T-cell (primary cell): ENCODE data around the gene DCST1. TPM values are rescaled to one million over a fixed set of nuclear protein-coding genes. Genes with fewer than 3 reads are reported as not detected.

Source experiments
- ATAC-seq, 4 experiments: fragments of 200-7000 bp in 3 of 4; fragments of 150-1000 bp in 1 of 4; cut with Tn5 transposase; replicated peaks in 1 of 4; 1 replicate in 3 of 4; 2 replicates in 1 of 4; pipeline ENCODE4 v1.10.0; 2021; ENCODE audit warnings: moderate library complexity in 3 of 4, mild to moderate bottlenecking in 2 of 4, moderate number of reproducible peaks in 1 of 4
- CTCF ChIA-PET, 2 donors: fragments of 300-600 bp; sonication (Branson Sonifier 250); formaldehyde crosslinking; loops; one replicate each; lab custom pipeline; 2022; ENCODE audit warnings: antibody characterized with exemption in 2 of 2; lab: Charles Lee
- POLR2A ChIA-PET, 2 donors: fragments of 300-600 bp; sonication (Branson Sonifier 250); formaldehyde crosslinking; loops; one replicate each; lab custom pipeline; 2022; ENCODE audit warnings: antibody characterized with exemption in 2 of 2; lab: Charles Lee
- DNase-seq, 35 experiments: peaks; one replicate each; pipeline versions ENCODE4 v3.0.0 to v3.0.0-alpha.2; 2013 to 2023
- H3K27ac ChIP-seq: one replicate; pipeline ENCODE4 v1.5.1; 2013; ENCODE audit warnings: low read length
- H3K27me3 ChIP-seq, 2 experiments: replicated peaks in 1 of 2; 1 replicate in 1 of 2; 2 replicates in 1 of 2; pipeline versions ENCODE4 v1.6.1 to v1.7.0; 2013; ENCODE audit warnings: low read length in 1 of 2, mixed read lengths in 1 of 2; ENCODE audit not compliant: control insufficient read depth in 2 of 2, insufficient read depth in 2 of 2; ENCODE audit errors: extremely low read depth in 1 of 2
- H3K36me3 ChIP-seq, 2 donors: 1 replicate in 1 of 2; 2 replicates in 1 of 2; pipeline versions ENCODE4 v1.6.1 to v1.7.0; 2013; ENCODE audit warnings: low read length in 1 of 2; ENCODE audit not compliant: control insufficient read depth in 2 of 2, insufficient read depth in 1 of 2; ENCODE audit errors: extremely low read depth in 1 of 2
- H3K4me1 ChIP-seq, 2 experiments: 1 replicate in 1 of 2; 2 replicates in 1 of 2; pipeline versions ENCODE4 v1.6.1 to v1.7.0; 2013; ENCODE audit warnings: low read length in 2 of 2, mixed read lengths in 1 of 2; ENCODE audit not compliant: insufficient read depth in 2 of 2, control insufficient read depth in 1 of 2; ENCODE audit errors: extremely low read depth in 1 of 2
- H3K4me3 ChIP-seq, 2 donors: 1 replicate in 1 of 2; 2 replicates in 1 of 2; pipeline versions ENCODE4 v1.5.1 to v1.7.0; 2013; ENCODE audit warnings: mild to moderate bottlenecking in 2 of 2, low read length in 1 of 2, moderate library complexity in 1 of 2; ENCODE audit not compliant: control insufficient read depth in 1 of 2; ENCODE audit errors: extremely low read depth in 1 of 2
- H3K9me3 ChIP-seq: 2 replicates; pipeline ENCODE4 v1.7.0; 2013
- H3K27ac Mint-ChIP-seq, 2 donors: one replicate each; pipeline ENCODE4 v1.8.0; 2020 to 2021; ENCODE audit warnings: mild to moderate bottlenecking in 2 of 2, mixed read lengths in 2 of 2
- H3K27me3 Mint-ChIP-seq, 2 donors: one replicate each; pipeline ENCODE4 v1.8.0; 2021 to 2022; ENCODE audit warnings: mixed read lengths in 2 of 2
- H3K36me3 Mint-ChIP-seq: one replicate; pipeline ENCODE4 v1.8.0; 2021; ENCODE audit warnings: mixed read lengths
- H3K4me1 Mint-ChIP-seq, 3 donors: one replicate each; pipeline ENCODE4 v1.8.0; 2020 to 2022; ENCODE audit warnings: mixed read lengths in 3 of 3, mild to moderate bottlenecking in 1 of 3
- H3K4me3 Mint-ChIP-seq, 3 donors: one replicate each; pipeline ENCODE4 v1.8.0; 2020 to 2022; ENCODE audit warnings: mild to moderate bottlenecking in 3 of 3, mixed read lengths in 3 of 3, moderate library complexity in 3 of 3
- H3K9me3 Mint-ChIP-seq, 3 donors: one replicate each; pipeline ENCODE4 v1.8.0; 2020 to 2022; ENCODE audit warnings: mixed read lengths in 3 of 3
- WGBS: methylation state at CpG from one replicate; pipeline ENCODE4 v1.1.5; 2013; ENCODE audit warnings: missing lambda C conversion rate; ENCODE audit not compliant: insufficient coverage; 5-methylcytosine and 5-hydroxymethylcytosine counted together
- total RNA-seq, 35 experiments: library from RNA in 6 of 35; stranded (reverse) in 6 of 35; fragments of 120-200 nt in 1 of 35; gene quantifications; one replicate each; pipeline versions ENCODE4 v1.2.1 to v1.2.4 and lab custom pipeline; 2013 to 2026

DCST1 gene
- total RNA-seq, 5 donors from 2014 or later (not counting 1 experiment from before 2014, with no cell fraction given): 0.30 to 0.58 (median 0.54) TPM; not detected in 2

DNA sequence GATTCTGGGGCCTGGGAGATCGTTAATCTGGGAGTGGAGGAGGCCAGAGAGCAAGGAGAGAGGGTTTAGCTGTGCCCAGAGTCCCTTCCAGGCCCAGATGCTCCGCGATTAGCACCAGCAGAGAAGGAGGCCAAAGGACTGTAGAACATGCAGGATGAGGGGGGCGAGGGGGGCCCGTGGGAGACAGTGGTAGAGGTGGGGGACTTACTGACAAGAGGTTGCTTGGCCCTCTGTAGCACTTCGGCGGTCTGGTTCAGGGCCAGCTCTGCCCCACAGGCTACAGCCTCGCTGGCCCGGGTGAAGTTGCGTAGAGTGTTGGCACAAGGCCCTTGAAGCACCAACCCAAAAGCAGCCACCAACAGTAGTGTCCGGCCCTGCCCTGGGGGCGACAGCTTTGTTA, 738 bp upstream of the DCST1 start:
- no peak overlapping the region for H3K4me3 ChIP-seq
- Mint-ChIP-seq H3K4me1 (no peaks in the 10 kb centered on the region), H3K27ac (no peak overlapping the region), H3K36me3 (no peaks in the 10 kb centered on the region), H3K4me3 (no peak overlapping the region), H3K27me3 (peaks cover 0 to 1% of the 10 kb centered on the region in 2 donors), H3K9me3 (no peaks in the 10 kb centered on the region)
- no peak overlapping the region for H3K27ac ChIP-seq
- DNase-seq (no peak), ATAC-seq (no peak)
- WGBS: 72% methylated on average over 10 of the region's 12 CpGs
- no peaks in the 10 kb centered on the region for H3K4me1 ChIP-seq
- no peaks in the 10 kb centered on the region for H3K36me3 ChIP-seq
- H3K27me3 ChIP-seq: peaks cover 0 to 20% of the 10 kb centered on the region in 2 experiments
- CTCF ChIA-PET: no interaction called here
- POLR2A ChIA-PET: no interaction called here
- no peaks in the 10 kb centered on the region for H3K9me3 ChIP-seq

DNA sequence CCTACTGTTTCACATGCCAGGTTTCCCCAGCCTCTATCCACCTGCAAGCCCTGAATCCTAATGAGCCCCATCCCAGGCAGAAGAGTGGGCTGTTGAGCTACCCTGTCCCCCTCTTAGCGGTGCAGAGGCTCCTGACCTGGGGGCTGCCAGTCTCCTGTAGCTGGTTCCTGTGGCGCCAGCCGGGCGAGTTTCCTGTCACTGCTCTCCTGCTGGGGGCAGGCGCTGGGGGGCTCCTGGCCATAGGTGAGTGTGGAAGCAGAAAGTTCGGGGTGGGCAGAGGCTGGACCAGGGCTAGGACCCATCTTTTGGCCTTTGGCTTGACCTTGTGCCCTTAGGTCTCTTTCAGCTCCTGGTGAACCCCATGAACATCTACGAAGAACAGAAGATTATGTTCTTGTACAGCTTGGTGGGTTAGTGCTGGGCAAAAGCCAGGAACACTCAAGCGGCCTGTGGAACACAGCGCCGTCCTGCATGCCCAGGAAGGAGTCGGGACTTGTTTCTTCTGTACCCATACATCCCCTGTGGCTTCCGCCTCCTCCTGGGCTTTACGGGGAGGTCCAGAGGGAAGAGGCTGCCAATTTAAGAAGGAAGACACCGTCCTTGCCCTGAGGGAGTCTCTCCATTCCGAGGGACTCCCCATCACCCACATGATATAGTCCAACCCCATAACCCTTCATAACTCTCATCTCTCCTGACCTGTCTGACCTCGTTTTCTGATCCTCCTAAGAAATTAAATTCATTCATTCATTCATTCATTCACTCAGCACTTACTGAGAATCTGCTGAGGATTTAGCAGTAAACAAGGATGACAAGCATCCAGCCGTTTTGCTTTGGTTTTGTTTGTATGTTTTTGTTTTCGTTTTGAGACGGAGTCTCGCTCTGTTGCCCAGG, 939 bp downstream of the DCST1 start:
- H3K9me3 Mint-ChIP-seq: no peaks in the 10 kb centered on the region
- ATAC-seq (no peak), DNase-seq (no peak)
- no peak overlapping the region for H3K4me3 Mint-ChIP-seq
- no peak overlapping the region for H3K27ac ChIP-seq
- H3K36me3 ChIP-seq: no peaks in the 10 kb centered on the region
- H3K27me3 ChIP-seq: peaks cover 0 to 21% of the 10 kb centered on the region in 2 experiments
- H3K4me1 Mint-ChIP-seq: no peaks in the 10 kb centered on the region
- no peak overlapping the region for H3K27ac Mint-ChIP-seq
- H3K4me3 ChIP-seq: no peak overlapping the region
- no peaks in the 10 kb centered on the region for H3K36me3 Mint-ChIP-seq
- no peaks in the 10 kb centered on the region for H3K9me3 ChIP-seq
- H3K4me1 ChIP-seq: no peaks in the 10 kb centered on the region
- 56% methylated on average over 2 of the region's 20 CpGs for WGBS
- CTCF ChIA-PET: no interaction called here
- POLR2A ChIA-PET: no interaction called here
- peaks cover 0 to 3% of the 10 kb centered on the region in 2 donors for H3K27me3 Mint-ChIP-seq

- Mint-ChIP-seq H3K27ac (no peak overlapping the region), H3K9me3 (no peaks in the 10 kb centered on the region), H3K4me1 (no peaks in the 10 kb centered on the region), H3K4me3 (no peak overlapping the region), H3K27me3 (peaks cover 0 to 2% of the 10 kb centered on the region in 2 donors), H3K36me3 (no peaks in the 10 kb centered on the region)
- ATAC-seq (no peak), DNase-seq (no peak)
- Histone ChIP-seq H3K4me3 (no peak overlapping the region), H3K4me1 (no peaks in the 10 kb centered on the region), H3K27me3 (peaks cover 0 to 8% of the 10 kb centered on the region in 2 experiments), H3K9me3 (no peaks in the 10 kb centered on the region), H3K27ac (no peak overlapping the region), H3K36me3 (no peaks in the 10 kb centered on the region)
- ChIA-PET POLR2A (no interaction called here), CTCF (no interaction called here)
- WGBS: 88% methylated on average over 1 of the region's 2 CpGs
Observed at GRCh38 chr1:155035936-155036335, 2.3 kb downstream of the DCST1 start.

GRCh38 chr1:155037043-155037442, 3.4 kb downstream of the DCST1 start:
- WGBS: 81% methylated on average over 2 of the region's 3 CpGs
- peaks cover 0 to 8% of the 10 kb centered on the region in 2 experiments for H3K27me3 ChIP-seq
- no peak for ATAC-seq
- no peaks in the 10 kb centered on the region for H3K4me1 ChIP-seq
- Mint-ChIP-seq H3K27ac (no peak overlapping the region), H3K27me3 (peaks cover 0 to 2% of the 10 kb centered on the region in 2 donors), H3K4me1 (no peaks in the 10 kb centered on the region), H3K4me3 (no peak overlapping the region), H3K36me3 (no peaks in the 10 kb centered on the region), H3K9me3 (no peaks in the 10 kb centered on the region)
- no peak overlapping the region for H3K27ac ChIP-seq
- POLR2A ChIA-PET: no interaction called here
- no peaks in the 10 kb centered on the region for H3K9me3 ChIP-seq
- CTCF ChIA-PET: no interaction called here
- no peaks in the 10 kb centered on the region for H3K36me3 ChIP-seq
- no peak for DNase-seq
- H3K4me3 ChIP-seq: no peak overlapping the region

- 76% methylated on average over 6 of the region's 6 CpGs for WGBS
- POLR2A ChIA-PET: no interaction called here
- no peaks in the 10 kb centered on the region for H3K4me1 Mint-ChIP-seq
- H3K9me3 ChIP-seq: no peaks in the 10 kb centered on the region
- no peaks in the 10 kb centered on the region for H3K4me1 ChIP-seq
- H3K36me3 Mint-ChIP-seq: no peaks in the 10 kb centered on the region
- H3K4me3 Mint-ChIP-seq: no peak overlapping the region
- ATAC-seq: no peak
- no peak overlapping the region for H3K27ac Mint-ChIP-seq
- no peak overlapping the region for H3K4me3 ChIP-seq
- no peaks in the 10 kb centered on the region for H3K36me3 ChIP-seq
- peaks cover 0 to 8% of the 10 kb centered on the region in 2 experiments for H3K27me3 ChIP-seq
- CTCF ChIA-PET: no interaction called here
- H3K27me3 Mint-ChIP-seq: peaks cover 0 to 2% of the 10 kb centered on the region in 2 donors
- DNase-seq: no peak
- no peaks in the 10 kb centered on the region for H3K9me3 Mint-ChIP-seq
- no peak overlapping the region for H3K27ac ChIP-seq
Observed at GRCh38 chr1:155037851-155038441, 4.3 kb downstream of the DCST1 start.

GRCh38 chr1:155038602-155039307, 5.1 kb downstream of the DCST1 start:
- H3K9me3 Mint-ChIP-seq: no peaks in the 10 kb centered on the region
- H3K27me3 Mint-ChIP-seq: peaks cover 0 to 2% of the 10 kb centered on the region in 2 donors
- no peak overlapping the region for H3K4me3 ChIP-seq
- 63% methylated on average over 3 of the region's 8 CpGs for WGBS
- H3K9me3 ChIP-seq: no peaks in the 10 kb centered on the region
- DNase-seq (no peak), ATAC-seq (no peak)
- H3K27ac ChIP-seq: no peak overlapping the region
- H3K4me1 Mint-ChIP-seq: no peaks in the 10 kb centered on the region
- H3K27me3 ChIP-seq: peaks cover 0 to 10% of the 10 kb centered on the region in 2 experiments
- H3K4me1 ChIP-seq: no peaks in the 10 kb centered on the region
- POLR2A ChIA-PET: no interaction called here
- CTCF ChIA-PET: no interaction called here
- H3K27ac Mint-ChIP-seq: no peak overlapping the region
- no peaks in the 10 kb centered on the region for H3K36me3 ChIP-seq
- H3K4me3 Mint-ChIP-seq: no peak overlapping the region
- no peaks in the 10 kb centered on the region for H3K36me3 Mint-ChIP-seq
